GM18526 (cell line): ENCODE data around the gene MIDN.

Source experiments
- POLR2A ChIP-seq: IDR thresholded peaks from 3 replicates; pipeline ENCODE4 v1.6.1; 2011; ENCODE audit not compliant: insufficient read length; ENCODE audit errors: extremely low read depth

Gene MIDN

GRCh38 chr19:1304197-1304924 is 56.0 kb downstream of the MIDN start:
- no peak for TF ChIP-seq POLR2A

GRCh38 chr19:1307320-1307719 is 58.9 kb downstream of the MIDN start:
- TF ChIP-seq POLR2A, result no peak

DNA sequence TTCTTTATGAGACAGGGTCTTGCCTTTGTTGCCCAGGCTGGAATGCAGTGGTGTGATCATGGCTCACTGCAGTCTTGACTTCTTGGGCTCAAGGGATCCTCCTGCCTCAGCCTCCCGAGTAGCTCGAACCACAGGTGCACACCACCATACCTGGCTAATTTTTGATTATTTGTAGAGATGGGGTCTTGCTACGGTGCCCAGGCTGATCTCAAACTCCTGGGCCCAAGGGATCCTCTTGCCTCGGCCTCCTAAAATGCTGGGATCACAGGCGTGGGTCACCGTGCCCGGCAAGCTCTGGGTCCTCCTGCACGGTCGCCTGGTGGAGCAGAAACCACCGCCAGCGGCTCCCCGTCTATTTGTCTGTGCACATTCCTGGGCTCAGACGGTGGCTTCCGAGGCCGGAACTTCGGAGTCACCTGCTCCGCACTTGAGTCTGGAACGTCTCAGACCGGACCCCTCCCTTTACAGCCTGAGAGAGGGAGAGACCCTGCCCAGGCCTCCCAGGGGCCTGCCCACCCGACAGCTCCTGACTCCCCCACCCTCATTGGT is 59.4 kb downstream of the MIDN start:
- no peak for TF ChIP-seq POLR2A

DNA sequence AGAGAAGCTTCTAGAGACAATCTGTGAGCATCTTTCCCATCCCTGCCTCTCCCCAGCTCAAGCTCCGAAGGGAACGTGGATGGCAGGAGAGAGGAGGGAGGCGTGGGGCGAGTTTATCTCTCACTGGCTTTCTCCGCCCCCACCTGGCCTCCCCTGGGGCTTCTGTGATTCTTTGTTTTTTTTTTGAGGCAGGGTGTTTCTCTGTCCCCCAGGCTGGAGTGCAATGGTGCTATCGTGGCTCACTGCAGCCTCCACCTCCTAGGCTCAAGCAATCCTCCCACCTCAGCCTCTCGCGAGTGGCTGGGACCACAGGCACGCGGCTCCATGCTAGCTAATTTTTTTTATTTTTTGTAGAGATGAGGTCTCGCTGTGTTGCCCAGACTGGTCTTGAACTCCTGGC is 60.3 kb downstream of the MIDN start:
- no peak for TF ChIP-seq POLR2A
